Keratinocyte (primary cell): ENCODE results near the gene SGIP1.

ENCODE experiments used
- CTCF ChIP-seq, 3 experiments: IDR thresholded peaks in 1 of 3; conservative IDR thresholded peaks in 1 of 3; optimal IDR thresholded peaks in 1 of 3; 2 replicates in 2 of 3; 3 replicates in 1 of 3; pipeline versions ENCODE3 to v1.5.1; 2011; ENCODE audit warnings: low read length in 3 of 3, mild to moderate bottlenecking in 3 of 3, moderate library complexity in 2 of 3, control low read depth in 1 of 3, inconsistent platforms in 1 of 3; ENCODE audit not compliant: insufficient read depth in 2 of 3; ENCODE audit errors: extremely low read depth in 1 of 3
- EZH2 ChIP-seq: IDR thresholded peaks from one replicate; pipeline ENCODE4 v1.6.1; 2012; ENCODE audit warnings: inconsistent platforms, mild to moderate bottlenecking, low read length, moderate library complexity

DNA sequence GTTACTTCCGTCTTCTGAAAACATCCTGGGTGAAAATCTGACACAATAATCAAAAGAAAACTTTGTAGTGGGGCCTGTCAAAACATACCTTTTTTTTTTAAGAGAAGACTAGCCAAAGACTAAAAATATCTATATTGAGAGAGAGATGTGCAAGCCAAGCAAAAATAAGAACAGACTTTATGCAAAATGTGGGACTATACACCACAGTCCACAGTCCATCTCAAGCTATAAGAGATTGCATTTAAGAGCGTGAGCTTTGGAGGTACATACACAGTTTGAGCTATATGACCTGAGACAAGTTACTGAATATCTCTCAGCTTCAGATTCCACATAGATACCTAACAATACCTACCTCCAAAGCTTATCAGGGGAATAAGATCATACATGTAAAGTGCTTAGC is 153.4 kb downstream of the SGIP1 start:
- TF ChIP-seq CTCF (optimal IDR thresholded peaks at IDR 0.05 in 1 of 3, IDR thresholded peaks at IDR 0.05 in 1 of 3, conservative IDR thresholded peaks at IDR 0.05 in 1 of 3; ENCODE audit: extremely low read depth in 1 of 3, insufficient read depth in 2 of 3, low read length in 3 of 3) (no peak), EZH2 (no peak)
